ENCODE data around the gene WDFY4.

DNA sequence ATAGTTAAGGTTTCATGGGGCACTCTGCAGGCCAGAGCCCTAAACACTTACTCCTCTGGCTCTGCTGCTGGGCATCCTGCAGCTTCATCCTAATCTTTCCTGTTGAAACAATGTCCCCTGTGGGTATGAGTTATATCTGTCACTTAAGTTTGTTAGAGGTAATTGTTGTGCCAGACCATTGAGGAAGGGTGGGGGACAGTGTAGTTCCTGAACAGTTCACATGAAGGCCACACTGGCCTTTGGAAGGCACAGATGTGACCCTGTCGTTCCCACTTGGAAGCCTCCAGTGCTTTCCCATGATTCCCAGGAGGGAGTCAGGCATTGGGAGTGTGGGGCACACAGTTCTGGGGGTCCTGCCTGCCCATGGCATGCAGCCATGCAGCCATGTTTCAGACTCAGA is 65.3 kb downstream of the WDFY4 start:
- TF ChIP-seq MAX (IDR thresholded peaks at IDR 0.05), result no peak
- TF ChIP-seq CTCF (IDR thresholded peaks at IDR 0.05), result no peak
- TF ChIP-seq TP53 (CRISPR knock-in tag; IDR thresholded peaks at IDR 0.05), result no peak
- TF ChIP-seq SREBF2 (IDR thresholded peaks at IDR 0.05), result no peak
- TF ChIP-seq CEBPB (IDR thresholded peaks at IDR 0.05), result no peak
- no peak for TF ChIP-seq CHD2 (IDR thresholded peaks at IDR 0.05; ENCODE audit: low read length, partially characterized antibody)
- TF ChIP-seq RCOR1 (IDR thresholded peaks at IDR 0.05; ENCODE audit: low read depth, low read length), result no peak
- TF ChIP-seq, protein P1, sequence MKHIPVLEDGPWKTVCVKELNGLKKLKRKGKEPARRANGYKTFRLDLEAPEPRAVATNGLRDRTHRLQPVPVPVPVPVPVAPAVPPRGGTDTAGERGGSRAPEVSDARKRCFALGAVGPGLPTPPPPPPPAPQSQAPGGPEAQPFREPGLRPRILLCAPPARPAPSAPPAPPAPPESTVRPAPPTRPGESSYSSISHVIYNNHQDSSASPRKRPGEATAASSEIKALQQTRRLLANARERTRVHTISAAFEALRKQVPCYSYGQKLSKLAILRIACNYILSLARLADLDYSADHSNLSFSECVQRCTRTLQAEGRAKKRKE (CRISPR knock-in tag; IDR thresholded peaks at IDR 0.05; ENCODE audit: low read depth), result no peak
- TF ChIP-seq POLR2A (IDR thresholded peaks at IDR 0.05; ENCODE audit: low read length), result no peak
- no peak for TF ChIP-seq BHLHE40 (IDR thresholded peaks at IDR 0.05; ENCODE audit: low read depth, low read length)
- no peak for TF ChIP-seq POLR2AphosphoS2 (conservative IDR thresholded peaks at IDR 0.05; ENCODE audit: low read length)
- TF ChIP-seq RAD21 (conservative IDR thresholded peaks at IDR 0.05 in 1 of 2, IDR thresholded peaks at IDR 0.05 in 1 of 2), result no peak
- TF ChIP-seq, protein P2, sequence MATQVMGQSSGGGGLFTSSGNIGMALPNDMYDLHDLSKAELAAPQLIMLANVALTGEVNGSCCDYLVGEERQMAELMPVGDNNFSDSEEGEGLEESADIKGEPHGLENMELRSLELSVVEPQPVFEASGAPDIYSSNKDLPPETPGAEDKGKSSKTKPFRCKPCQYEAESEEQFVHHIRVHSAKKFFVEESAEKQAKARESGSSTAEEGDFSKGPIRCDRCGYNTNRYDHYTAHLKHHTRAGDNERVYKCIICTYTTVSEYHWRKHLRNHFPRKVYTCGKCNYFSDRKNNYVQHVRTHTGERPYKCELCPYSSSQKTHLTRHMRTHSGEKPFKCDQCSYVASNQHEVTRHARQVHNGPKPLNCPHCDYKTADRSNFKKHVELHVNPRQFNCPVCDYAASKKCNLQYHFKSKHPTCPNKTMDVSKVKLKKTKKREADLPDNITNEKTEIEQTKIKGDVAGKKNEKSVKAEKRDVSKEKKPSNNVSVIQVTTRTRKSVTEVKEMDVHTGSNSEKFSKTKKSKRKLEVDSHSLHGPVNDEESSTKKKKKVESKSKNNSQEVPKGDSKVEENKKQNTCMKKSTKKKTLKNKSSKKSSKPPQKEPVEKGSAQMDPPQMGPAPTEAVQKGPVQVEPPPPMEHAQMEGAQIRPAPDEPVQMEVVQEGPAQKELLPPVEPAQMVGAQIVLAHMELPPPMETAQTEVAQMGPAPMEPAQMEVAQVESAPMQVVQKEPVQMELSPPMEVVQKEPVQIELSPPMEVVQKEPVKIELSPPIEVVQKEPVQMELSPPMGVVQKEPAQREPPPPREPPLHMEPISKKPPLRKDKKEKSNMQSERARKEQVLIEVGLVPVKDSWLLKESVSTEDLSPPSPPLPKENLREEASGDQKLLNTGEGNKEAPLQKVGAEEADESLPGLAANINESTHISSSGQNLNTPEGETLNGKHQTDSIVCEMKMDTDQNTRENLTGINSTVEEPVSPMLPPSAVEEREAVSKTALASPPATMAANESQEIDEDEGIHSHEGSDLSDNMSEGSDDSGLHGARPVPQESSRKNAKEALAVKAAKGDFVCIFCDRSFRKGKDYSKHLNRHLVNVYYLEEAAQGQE (IDR thresholded peaks at IDR 0.05), result no peak
